HepG2 (cell line): ENCODE results near the gene P4HB. TPM values are rescaled to one million over a fixed set of nuclear protein-coding genes. Genes with fewer than 3 reads are reported as not detected.

Experiments used
- ATAC-seq: fragments of 200-7000 bp; cut with Tn5 transposase; 3 replicates; pipeline ENCODE4 v1.9.1; 2020; ENCODE audit warnings: mild to moderate bottlenecking, moderate library complexity
- BruUV-seq: library from RNA; stranded (reverse); fragments of 400-500 nt; replicated peaks from 2 replicates; lab custom pipeline; 2021; lab: Mats Ljungman, UMichigan
- CTCF ChIA-PET: fragments of 300-600 bp; formaldehyde crosslinking; extraction: SDS; loops from one replicate; lab custom pipeline; 2021; ENCODE audit warnings: low total read pairs, inconsistent platforms, low intra/inter-chr PET ratio; lab: Yijun Ruan, JAX
- POLR2A ChIA-PET: fragments of 350-600 bp; sonication (Branson Sonifier 250); formaldehyde crosslinking; loops from one replicate; lab custom pipeline; 2020; ENCODE audit warnings: antibody characterized with exemption, inconsistent platforms; lab: Yijun Ruan, JAX
- DNase-seq: peaks from one replicate; pipeline ENCODE4 v3.0.0-alpha.2; 2015; ENCODE audit warnings: low spot score
- FAIRE-seq: peaks from 3 replicates; lab custom pipeline; 2011; peaks lifted over from hg19 to GRCh38; lab: Jason Lieb, UNC
- H2AFZ ChIP-seq: one replicate; pipeline ENCODE4 v1.6.1; 2011; ENCODE audit warnings: low read length, inconsistent platforms
- H3K27ac ChIP-seq: fragments of 300-600 bp; 3 replicates; pipeline ENCODE4 v1.8.0; 2011; ENCODE audit warnings: mixed run types, mild to moderate bottlenecking, mixed read lengths, low read length, inconsistent platforms; ENCODE audit not compliant: insufficient read depth; ENCODE audit errors: extremely low read length
- H3K27me3 ChIP-seq, 2 experiments: fragments of 200-600 bp in 1 of 2; 2 replicates in 1 of 2; 3 replicates in 1 of 2; pipeline versions ENCODE4 v1.6.0 to v1.8.0; 2011; ENCODE audit warnings: low read length in 2 of 2, mild to moderate bottlenecking in 2 of 2, moderate library complexity in 2 of 2, inconsistent platforms in 1 of 2; ENCODE audit not compliant: insufficient read depth in 2 of 2, control insufficient read depth in 1 of 2
- H3K36me3 ChIP-seq, 2 experiments: fragments of 200-600 bp in 1 of 2; replicated peaks in 1 of 2; 2 replicates in 1 of 2; 3 replicates in 1 of 2; pipeline versions ENCODE4 v1.5.1 to v1.8.0; 2011; ENCODE audit warnings: low read length in 2 of 2, inconsistent platforms in 1 of 2; ENCODE audit not compliant: insufficient read depth in 2 of 2, control insufficient read depth in 1 of 2
- H3K4me1 ChIP-seq: 2 replicates; pipeline ENCODE4 v1.5.1; 2012; ENCODE audit warnings: low read length, inconsistent platforms; ENCODE audit not compliant: insufficient read depth
- H3K4me2 ChIP-seq: 2 replicates; pipeline ENCODE4 v1.6.0; 2011; ENCODE audit warnings: low read depth, low read length, inconsistent platforms
- H3K4me3 ChIP-seq, 3 experiments: fragments of 200-600 bp in 1 of 3; sonication (generic), shearing (Covaris generic) in 1 of 3; replicated peaks in 1 of 3; 2 replicates each; pipeline ENCODE4 v1.5.1; 2011 to 2016; ENCODE audit warnings: low read length in 3 of 3, inconsistent platforms in 2 of 3, low read depth in 2 of 3, mild to moderate bottlenecking in 2 of 3, control low read depth in 1 of 3, mixed read lengths in 1 of 3; ENCODE audit not compliant: insufficient read depth in 1 of 3
- H3K79me2 ChIP-seq: one replicate; pipeline ENCODE4 v1.6.1; 2011; ENCODE audit warnings: low read length, inconsistent platforms; ENCODE audit not compliant: insufficient read depth
- H3K9ac ChIP-seq: 2 replicates; pipeline ENCODE4 v1.6.0; 2011; ENCODE audit warnings: mild to moderate bottlenecking, low read depth, low read length, inconsistent platforms; ENCODE audit not compliant: insufficient read depth
- H3K9me3 ChIP-seq: 2 replicates; pipeline ENCODE4 v1.5.1; 2012; ENCODE audit warnings: mild to moderate bottlenecking, low read length
- H4K20me1 ChIP-seq: 2 replicates; pipeline ENCODE4 v1.6.0; 2011; ENCODE audit warnings: inconsistent platforms, mild to moderate bottlenecking, low read length, moderate library complexity; ENCODE audit not compliant: insufficient read depth
- ELF4 ChIP-seq: sonication (generic); formaldehyde crosslinking; IDR thresholded peaks from 2 replicates; pipeline ENCODE4 v1.5.0; 2020; ENCODE audit warnings: missing genetic modification reagents, mild to moderate bottlenecking, moderate library complexity, borderline replicate concordance
- HNF4A ChIP-seq: sonication (generic); formaldehyde crosslinking; IDR thresholded peaks from 2 replicates; pipeline ENCODE4 v1.4.0; 2020; ENCODE audit warnings: missing genetic modification reagents
- KMT2A ChIP-seq: sonication (generic); formaldehyde crosslinking; IDR thresholded peaks from 2 replicates; pipeline ENCODE4 v1.4.0; 2020; ENCODE audit warnings: missing genetic modification reagents
- MXD4 ChIP-seq: IDR thresholded peaks from 2 replicates; pipeline ENCODE4 v1.6.1; 2016; ENCODE audit warnings: mild to moderate bottlenecking, missing biosample characterization, missing genetic modification reagents
- NFYB ChIP-seq: sonication (generic); formaldehyde crosslinking; IDR thresholded peaks from 2 replicates; pipeline ENCODE4 v1.4.0; 2020; ENCODE audit warnings: missing genetic modification reagents
- NR2F2 ChIP-seq: IDR thresholded peaks from 2 replicates; pipeline ENCODE4 v1.6.1; 2012; ENCODE audit warnings: low read depth, inconsistent platforms, borderline replicate concordance
- PCBP1 ChIP-seq: fragments of 200-400 bp; formaldehyde crosslinking; IDR thresholded peaks from 2 replicates; pipeline ENCODE4 v1.6.1; 2017; ENCODE audit warnings: mild to moderate bottlenecking, low read depth, low read length, borderline replicate concordance
- RORA ChIP-seq: sonication (generic); formaldehyde crosslinking; IDR thresholded peaks from 2 replicates; pipeline ENCODE4 v1.5.0; 2020; ENCODE audit warnings: mild to moderate bottlenecking, missing genetic modification reagents, moderate library complexity
- RXRA ChIP-seq: sonication (generic); formaldehyde crosslinking; IDR thresholded peaks from 2 replicates; pipeline ENCODE4 v1.5.1; 2020; ENCODE audit warnings: missing genetic modification reagents
- SIN3A ChIP-seq: IDR thresholded peaks from 2 replicates; pipeline ENCODE4 v1.6.1; 2011; ENCODE audit warnings: low read depth, mild to moderate bottlenecking, control low read depth, low read length, borderline replicate concordance
- SRSF4 ChIP-seq: fragments of 200-400 bp; formaldehyde crosslinking; IDR thresholded peaks from one replicate; pipeline ENCODE4 v1.6.1; 2018; ENCODE audit warnings: mild to moderate bottlenecking, low read depth, low read length, moderate library complexity; ENCODE audit not compliant: poor library complexity, severe bottlenecking
- ZBTB3 ChIP-seq: sonication (generic); formaldehyde crosslinking; IDR thresholded peaks from 2 replicates; pipeline ENCODE4 v1.4.0; 2020; ENCODE audit warnings: low read depth, mild to moderate bottlenecking, moderate library complexity, missing genetic modification reagents, borderline replicate concordance
- ZFX ChIP-seq: sonication (generic); formaldehyde crosslinking; IDR thresholded peaks from 2 replicates; pipeline ENCODE4 v1.4.0; 2020; ENCODE audit warnings: mild to moderate bottlenecking, low read depth, missing genetic modification reagents, moderate library complexity
- ZNF101 ChIP-seq: sonication (generic); formaldehyde crosslinking; IDR thresholded peaks from 2 replicates; pipeline ENCODE4 v1.4.0; 2020; ENCODE audit warnings: mild to moderate bottlenecking, low read depth, missing genetic modification reagents, borderline replicate concordance
- ZNF333 ChIP-seq: sonication (generic); formaldehyde crosslinking; IDR thresholded peaks from 2 replicates; pipeline ENCODE4 v1.4.0; 2020; ENCODE audit warnings: mild to moderate bottlenecking, missing genetic modification reagents, borderline replicate concordance
- ZNF354B ChIP-seq: sonication (generic); formaldehyde crosslinking; IDR thresholded peaks from 2 replicates; pipeline ENCODE4 v1.8.0; 2022; ENCODE audit warnings: mild to moderate bottlenecking, missing genetic modification reagents
- ZNF550 ChIP-seq: sonication (generic); formaldehyde crosslinking; IDR thresholded peaks from 2 replicates; pipeline ENCODE4 v1.4.0; 2020; ENCODE audit warnings: mild to moderate bottlenecking, missing genetic modification reagents, borderline replicate concordance
- ZNF709 ChIP-seq: sonication (generic); formaldehyde crosslinking; IDR thresholded peaks from 2 replicates; pipeline ENCODE4 v1.5.0; 2020; ENCODE audit warnings: mild to moderate bottlenecking, missing genetic modification reagents
- ZNF737 ChIP-seq: sonication (generic); formaldehyde crosslinking; IDR thresholded peaks from 2 replicates; pipeline ENCODE4 v1.5.0; 2020; ENCODE audit warnings: missing genetic modification reagents, mild to moderate bottlenecking, borderline replicate concordance
- ZNF773 ChIP-seq: sonication (generic); formaldehyde crosslinking; IDR thresholded peaks from 2 replicates; pipeline ENCODE4 v1.4.0; 2020; ENCODE audit warnings: missing genetic modification reagents, borderline replicate concordance
- WGBS: methylation state at CpG from one replicate; pipeline ENCODE4 v1.1.6; 2017; ENCODE audit warnings: low lambda C conversion rate; 5-methylcytosine and 5-hydroxymethylcytosine counted together
- in situ Hi-C: cut with HindIII; loops from 2 replicates; pipeline ENCODE4 v1.10.0; 2017; ENCODE audit warnings: low pct_unique_long_range_greater_than_20kb; ENCODE audit not compliant: extremely low pct_ligation_motif_present
- intact Hi-C: fragments of 100-400 bp; cut with micrococcal nuclease; formaldehyde crosslinking; loops from one replicate; pipeline ENCODE4 v1.10.0; 2022; ENCODE audit not compliant: unreplicated experiment
- polyA plus RNA-seq, 8 experiments: library from polyadenylated mRNA; depleted of rRNA in 3 of 8; stranded (reverse) in 7 of 8; unstranded in 1 of 8; fragments of >200 nt; fragmentation: Illumina TruSeq in 4 of 8; extraction: Trizol in 4 of 8; gene quantifications; 2 replicates each; pipeline versions ENCODE4 v1.2.1 to v1.2.3, GENCODE V29; 2011 to 2016; ENCODE audit warnings: low read depth in 4 of 8, missing spikeins in 1 of 8, mixed read lengths in 1 of 8; ENCODE audit not compliant: insufficient read depth in 1 of 8
- total RNA-seq, 5 experiments: library from RNA; depleted of rRNA; stranded (reverse); fragments of >200 nt; fragmentation: Illumina TruSeq; extraction: Trizol; gene quantifications; 2 replicates each; pipeline ENCODE4 v1.2.3, GENCODE V29; 2016; ENCODE audit warnings: low read depth in 1 of 5

P4HB gene
- total and polyA plus RNA-seq, 2 of the 13 experiments (the other 11 are each of a cell fraction or from before 2014, with no cell fraction given) = 185 to 782 TPM

DNA sequence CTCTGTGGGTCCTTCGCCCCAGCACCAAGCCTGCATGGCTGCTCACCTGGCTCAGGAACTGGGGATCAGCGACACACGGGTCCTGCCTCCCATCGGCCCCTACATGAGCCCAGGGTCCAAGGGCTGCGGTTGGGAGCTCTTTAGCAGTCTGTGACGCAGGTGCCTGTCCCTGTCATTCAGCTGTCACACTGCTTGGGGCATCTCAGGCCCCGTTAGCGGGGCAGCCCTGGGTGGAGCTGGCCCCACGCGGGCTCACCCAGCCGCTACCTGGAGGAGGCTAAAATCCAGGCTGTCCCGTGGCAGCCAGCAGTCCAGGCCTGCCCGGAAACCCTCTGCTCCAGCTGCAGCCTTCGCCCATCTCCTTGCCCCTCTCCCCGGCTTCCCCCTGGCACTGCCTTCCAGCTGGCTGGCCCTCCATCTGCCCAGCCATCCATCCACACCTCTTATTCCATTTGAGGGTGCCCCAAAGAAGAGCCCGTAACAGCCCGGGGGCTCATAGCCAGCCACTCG is 53.1 kb downstream of the P4HB start:
- Histone ChIP-seq H3K27ac (no peak overlapping the region), H3K27me3 (peaks cover 21 to 79% of the 10 kb centered on the region in 2 experiments), H4K20me1 (no peaks in the 10 kb centered on the region), H3K79me2 (no peaks in the 10 kb centered on the region), H3K4me3 (peak overlapping the region in 1 of 3 experiments; percentile 41; a peak in 1 of 6 replicates), H3K4me1 (peaks cover 37% of the 10 kb centered on the region), H3K4me2 (peak overlapping the region; percentile 37; the same call in 1 of the 2 replicates), H3K9me3 (no peaks in the 10 kb centered on the region), H2AFZ (no peak overlapping the region), H3K9ac (no peak overlapping the region), H3K36me3 (no peaks in the 10 kb centered on the region)
- CTCF ChIA-PET = no interaction called here
- TF ChIP-seq KMT2A (CRISPR knock-in tag) (0 out of 2 replicates have a peak, but pooled peaks have one; percentile 30), SIN3A (no peak), ZNF101 (CRISPR knock-in tag) (no peak), HNF4A (CRISPR knock-in tag) (peak; percentile 14; the same call in 1 of the 2 replicates), ZNF737 (no peak), SRSF4 (no peak), ZNF333 (CRISPR knock-in tag) (no peak), ZBTB3 (CRISPR knock-in tag) (no peak), ZNF773 (CRISPR knock-in tag) (no peak), ZNF550 (CRISPR knock-in tag) (no peak), RORA (CRISPR knock-in tag) (no peak), ZNF354B (CRISPR knock-in tag) (no peak), NR2F2 (no peak), PCBP1 (0 out of 2 replicates have a peak, but pooled peaks have one; percentile 39), ELF4 (no peak), RXRA (peak; percentile 19; the same call in 1 of the 2 replicates), MXD4 (0 out of 2 replicates have a peak, but pooled peaks have one; percentile 49), NFYB (CRISPR knock-in tag) (no peak), ZFX (0 out of 2 replicates have a peak, but pooled peaks have one; percentile 6), ZNF709 (CRISPR knock-in tag) (no peak)
- in situ Hi-C loops (no loop called here), intact Hi-C loops (no loop called here)
- FAIRE-seq = no peak
- WGBS = 41% methylated on average over 12 of the region's 18 CpGs
- ATAC-seq = peak; percentile 52
- POLR2A ChIA-PET = interaction anchor here (0.9 to 1.5 kb wide), 9 partner anchors 8 to 93 kb away, joined by 3 to 7 read pairs (median 4); partner anchors contain the start of genes ALYREF and ANAPC11
- DNase-seq = no peak
- no TSS peak for BruUV-seq
